Measurements from ENCODE around the gene PATE2.

PATE2 gene

GRCh38 chr11:125762445-125762844 is 16.2 kb downstream of the PATE2 start:
- no peak overlapping the region for H3K27ac Mint-ChIP-seq
- H3K36me3 Mint-ChIP-seq (ENCODE audit: low read depth) = no peaks in the 10 kb centered on the region
- H3K9me3 Mint-ChIP-seq = no peaks in the 10 kb centered on the region
- H3K4me1 Mint-ChIP-seq (ENCODE audit: low read depth) = no peaks in the 10 kb centered on the region
- no peak overlapping the region for H3K4me3 Mint-ChIP-seq
- peaks cover 30% of the 10 kb centered on the region for H3K27me3 Mint-ChIP-seq (ENCODE audit: low read depth)

GRCh38 chr11:125756050-125756449 is 22.6 kb downstream of the PATE2 start:
- Mint-ChIP-seq H3K4me3 (no peak overlapping the region), H3K36me3 (ENCODE audit: low read depth) (no peaks in the 10 kb centered on the region), H3K27me3 (ENCODE audit: low read depth) (peaks cover 22% of the 10 kb centered on the region), H3K27ac (no peak overlapping the region), H3K9me3 (no peaks in the 10 kb centered on the region), H3K4me1 (ENCODE audit: low read depth) (no peaks in the 10 kb centered on the region)

- peaks cover 3% of the 10 kb centered on the region for H3K27me3 Mint-ChIP-seq (ENCODE audit: low read depth)
- H3K4me3 Mint-ChIP-seq = no peak overlapping the region
- no peaks in the 10 kb centered on the region for H3K36me3 Mint-ChIP-seq (ENCODE audit: low read depth)
- H3K27ac Mint-ChIP-seq = no peak overlapping the region
- no peaks in the 10 kb centered on the region for H3K9me3 Mint-ChIP-seq
- H3K4me1 Mint-ChIP-seq (ENCODE audit: low read depth) = no peaks in the 10 kb centered on the region
Measured at GRCh38 chr11:125750629-125751028, 28.0 kb downstream of the PATE2 start.

- no peaks in the 10 kb centered on the region for H3K36me3 Mint-ChIP-seq (ENCODE audit: low read depth)
Measured at GRCh38 chr11:125745979-125746378, 32.6 kb downstream of the PATE2 start, which contains the start of gene PATE1. PATE1 (plus strand) TSS chr11:125746279; CDS start chr11:125746305, 26 bp downstream.

GRCh38 chr11:125743681-125744080 is 34.9 kb downstream of the PATE2 start:
- Mint-ChIP-seq H3K27ac (no peak overlapping the region), H3K27me3 (ENCODE audit: low read depth) (peaks cover 4% of the 10 kb centered on the region), H3K9me3 (no peaks in the 10 kb centered on the region), H3K4me3 (no peak overlapping the region), H3K36me3 (ENCODE audit: low read depth) (no peaks in the 10 kb centered on the region), H3K4me1 (ENCODE audit: low read depth) (no peaks in the 10 kb centered on the region)

More at GRCh38 chr11:125745979-125746378, 32.6 kb downstream of the PATE2 start, which contains the start of gene PATE1:
- peaks cover 4% of the 10 kb centered on the region for H3K27me3 Mint-ChIP-seq (ENCODE audit: low read depth)
- no peak within 1 kb of the TSS for H3K27ac Mint-ChIP-seq
- H3K4me3 Mint-ChIP-seq = no peak within 1 kb of the TSS
- no peaks in the 10 kb centered on the region for H3K4me1 Mint-ChIP-seq (ENCODE audit: low read depth)
- no peaks in the 10 kb centered on the region for H3K9me3 Mint-ChIP-seq

GRCh38 chr11:125740617-125741016 is 38.0 kb downstream of the PATE2 start:
- H3K27ac Mint-ChIP-seq = no peak overlapping the region
- peaks cover 17% of the 10 kb centered on the region for H3K27me3 Mint-ChIP-seq (ENCODE audit: low read depth)
- no peaks in the 10 kb centered on the region for H3K36me3 Mint-ChIP-seq (ENCODE audit: low read depth)
- H3K4me1 Mint-ChIP-seq (ENCODE audit: low read depth) = no peaks in the 10 kb centered on the region
- H3K4me3 Mint-ChIP-seq = no peak overlapping the region
- no peaks in the 10 kb centered on the region for H3K9me3 Mint-ChIP-seq

GRCh38 chr11:125728969-125729368 is 49.7 kb downstream of the PATE2 start:
- no peaks in the 10 kb centered on the region for H3K9me3 Mint-ChIP-seq
- no peak overlapping the region for H3K27ac Mint-ChIP-seq
- no peaks in the 10 kb centered on the region for H3K36me3 Mint-ChIP-seq (ENCODE audit: low read depth)

More at GRCh38 chr11:125728969-125729368, 49.7 kb downstream of the PATE2 start:
- Mint-ChIP-seq H3K27me3 (ENCODE audit: low read depth) (peaks cover 12% of the 10 kb centered on the region), H3K4me3 (no peak overlapping the region), H3K4me1 (ENCODE audit: low read depth) (no peaks in the 10 kb centered on the region)

Data from T-helper 1 cell treated with Interleukin-12 subunit alpha and Interleukin-12 subunit beta and Interleukin-4 antibody, amounts not matched to agents 30 μg/mL and 1 μg/mL, for 36 hours (primary cell).